ENCODE data around the gene TAF3.

TAF3 gene

GRCh38 chr10:8045726-8046494, 227.6 kb downstream of the TAF3 start:
- peak; percentile 73 for DNase-seq (ENCODE audit: low spot score)

- peak; percentile 84 for DNase-seq (ENCODE audit: low spot score)
These were observed 229.4 kb downstream of the TAF3 start for GRCh38 chr10:8047452-8048280.

GRCh38 chr10:8048281-8049008, 230.1 kb downstream of the TAF3 start:
- peak; percentile 82 for DNase-seq (ENCODE audit: low spot score)

GRCh38 chr10:8049045-8049864, 230.9 kb downstream of the TAF3 start:
- peak; percentile 63 for DNase-seq (ENCODE audit: low spot score)

GRCh38 chr10:8049865-8050555, 231.7 kb downstream of the TAF3 start:
- DNase-seq (ENCODE audit: low spot score) = peak; percentile 62

GRCh38 chr10:8050556-8051108, 232.3 kb downstream of the TAF3 start:
- no peak for DNase-seq (ENCODE audit: low spot score)

GRCh38 chr10:8051109-8051821, 233.0 kb downstream of the TAF3 start:
- DNase-seq (ENCODE audit: low spot score) = peak; percentile 72

GRCh38 chr10:8051851-8052257, 233.5 kb downstream of the TAF3 start:
- peak; percentile 98 for DNase-seq (ENCODE audit: low spot score)

- peak; percentile 82 for DNase-seq (ENCODE audit: low spot score)
These were observed 234.1 kb downstream of the TAF3 start for GRCh38 chr10:8052341-8052955.

GRCh38 chr10:8052956-8053445, 234.7 kb downstream of the TAF3 start:
- DNase-seq (ENCODE audit: low spot score) = no peak

GRCh38 chr10:8053446-8054243, 235.3 kb downstream of the TAF3 start:
- peak; percentile 97 for DNase-seq (ENCODE audit: low spot score)

- no peak for DNase-seq (ENCODE audit: low spot score)
These were observed 235.9 kb downstream of the TAF3 start for GRCh38 chr10:8054244-8054493.

- peak; percentile 99 for DNase-seq (ENCODE audit: low spot score)
These were observed 236.4 kb downstream of the TAF3 start, which contains the start of gene GATA3 for GRCh38 chr10:8054494-8055407. Gene GATA3 (plus strand): TSS chr10:8054688. CDS start chr10:8055656, 968 bp downstream.

GRCh38 chr10:8055420-8056349, 237.4 kb downstream of the TAF3 start:
- DNase-seq (ENCODE audit: low spot score) = no peak

- no peak for DNase-seq (ENCODE audit: low spot score)
These were observed 238.1 kb downstream of the TAF3 start for GRCh38 chr10:8056378-8056777.

- no peak for DNase-seq (ENCODE audit: low spot score)
These were observed 238.6 kb downstream of the TAF3 start for GRCh38 chr10:8056871-8057331.

Data from SK-N-DZ (cell line).